ENCODE measurements around the gene TSPAN2.

TSPAN2 gene

GRCh38 chr1:115073298-115074087, 15.8 kb downstream of the TSPAN2 start:
- no peak for DNase-seq

GRCh38 chr1:115071012-115071664, 18.2 kb downstream of the TSPAN2 start:
- DNase-seq = no peak

GRCh38 chr1:115069659-115070308, 19.5 kb downstream of the TSPAN2 start:
- no peak for DNase-seq

GRCh38 chr1:115068826-115069585, 20.3 kb downstream of the TSPAN2 start:
- peak; percentile 22 for DNase-seq

- DNase-seq = no peak
Observed at GRCh38 chr1:115067161-115067859, 22.0 kb downstream of the TSPAN2 start.

GRCh38 chr1:115065021-115065420, 24.3 kb downstream of the TSPAN2 start:
- DNase-seq = no peak

- no peak for DNase-seq
Observed at GRCh38 chr1:115064461-115064860, 24.8 kb downstream of the TSPAN2 start.

- no peak for DNase-seq
Observed at GRCh38 chr1:115063228-115063901, 25.9 kb downstream of the TSPAN2 start.

GRCh38 chr1:115062542-115063004, 26.7 kb downstream of the TSPAN2 start:
- peak; percentile 86 for DNase-seq

- DNase-seq = no peak
Observed at GRCh38 chr1:115060501-115060900, 28.8 kb downstream of the TSPAN2 start.

- no peak for DNase-seq
Observed at GRCh38 chr1:115059316-115059715, 30.0 kb downstream of the TSPAN2 start.

GRCh38 chr1:115057661-115058254, 31.5 kb downstream of the TSPAN2 start:
- no peak for DNase-seq

- DNase-seq = peak; percentile 97
Observed at GRCh38 chr1:115056395-115056798, 32.9 kb downstream of the TSPAN2 start.

GRCh38 chr1:115052454-115053083, 36.7 kb downstream of the TSPAN2 start:
- peak; percentile 58 for DNase-seq

- DNase-seq = peak; percentile 33
Observed at GRCh38 chr1:115051850-115052249, 37.5 kb downstream of the TSPAN2 start.

- no peak for DNase-seq
Observed at GRCh38 chr1:115046751-115047150, 42.6 kb downstream of the TSPAN2 start.

GRCh38 chr1:115041654-115042053, 47.6 kb downstream of the TSPAN2 start:
- no peak for DNase-seq

GRCh38 chr1:115040501-115040900, 48.8 kb downstream of the TSPAN2 start:
- no peak for DNase-seq

GRCh38 chr1:115036814-115037507, 52.3 kb downstream of the TSPAN2 start:
- DNase-seq = no peak

- DNase-seq = no peak
Observed at GRCh38 chr1:115035652-115036051, 53.7 kb downstream of the TSPAN2 start.

All from MV-4-11 (cell line).